Measurements from ENCODE around the gene SLC25A15.
A peak's percentile ranks its signal among the peaks of the same experiment; 100 is the strongest.
"Not testable (repeated sequence)": the region's sequence is repeated elsewhere in the genome, so short reads cannot be mapped to it uniquely, and the experiment has no call there.

The SLC25A15 gene

GRCh38 chr13:40812102-40812501, 22.7 kb downstream of the SLC25A15 start:
- no peak for DNase-seq (ENCODE audit: low read depth)
- no peak for TF ChIP-seq CTCF (conservative IDR thresholded peaks at IDR 0.05; ENCODE audit: control insufficient read depth, insufficient read depth, low read depth, low read length)

GRCh38 chr13:40812724-40813445, 23.5 kb downstream of the SLC25A15 start:
- no peak overlapping the region for H3K4me3 ChIP-seq (ENCODE audit: control insufficient read depth, low read depth, low read length)
- DNase-seq (ENCODE audit: low read depth) = peak; percentile 65
- TF ChIP-seq CTCF (conservative IDR thresholded peaks at IDR 0.05; ENCODE audit: control insufficient read depth, insufficient read depth, low read depth, low read length) = no peak

More at GRCh38 chr13:40812102-40812501, 22.7 kb downstream of the SLC25A15 start:
- no peak overlapping the region for H3K4me3 ChIP-seq (ENCODE audit: control insufficient read depth, low read depth, low read length)

GRCh38 chr13:40813667-40814454, 24.4 kb downstream of the SLC25A15 start:
- peak; percentile 57 for TF ChIP-seq CTCF (conservative IDR thresholded peaks at IDR 0.05; ENCODE audit: control insufficient read depth, insufficient read depth, low read depth, low read length)
- peak; percentile 37 for DNase-seq (ENCODE audit: low read depth)

GRCh38 chr13:40814803-40815202, 25.4 kb downstream of the SLC25A15 start:
- H3K4me3 ChIP-seq (ENCODE audit: control insufficient read depth, low read depth, low read length) = no peak overlapping the region
- DNase-seq (ENCODE audit: low read depth) = peak; percentile 5
- TF ChIP-seq CTCF (conservative IDR thresholded peaks at IDR 0.05; ENCODE audit: control insufficient read depth, insufficient read depth, low read depth, low read length) = no peak

More at GRCh38 chr13:40813667-40814454, 24.4 kb downstream of the SLC25A15 start:
- no peak overlapping the region for H3K4me3 ChIP-seq (ENCODE audit: control insufficient read depth, low read depth, low read length)

- H3K4me3 ChIP-seq (ENCODE audit: control insufficient read depth, low read depth, low read length) = no peak overlapping the region
- no peak for TF ChIP-seq CTCF (conservative IDR thresholded peaks at IDR 0.05; ENCODE audit: control insufficient read depth, insufficient read depth, low read depth, low read length)
- DNase-seq (ENCODE audit: low read depth) = no peak
Measured at GRCh38 chr13:40818926-40819325, 29.5 kb downstream of the SLC25A15 start.

GRCh38 chr13:40819797-40820315, 30.4 kb downstream of the SLC25A15 start:
- no peak for TF ChIP-seq CTCF (conservative IDR thresholded peaks at IDR 0.05; ENCODE audit: control insufficient read depth, insufficient read depth, low read depth, low read length)
- no peak for DNase-seq (ENCODE audit: low read depth)
- no peak overlapping the region for H3K4me3 ChIP-seq (ENCODE audit: control insufficient read depth, low read depth, low read length)

- H3K4me3 ChIP-seq (ENCODE audit: control insufficient read depth, low read depth, low read length); DNase-seq (ENCODE audit: low read depth): not testable (repeated sequence)
Measured at GRCh38 chr13:40839725-40840124, 50.3 kb downstream of the SLC25A15 start.

- H3K4me3 ChIP-seq (ENCODE audit: control insufficient read depth, low read depth, low read length) = not testable (repeated sequence)
Measured at GRCh38 chr13:40840955-40841354, 51.5 kb downstream of the SLC25A15 start.

More at GRCh38 chr13:40840955-40841354, 51.5 kb downstream of the SLC25A15 start:
- not testable (repeated sequence) for DNase-seq (ENCODE audit: low read depth)

Data from fibroblast of mammary gland (primary cell).